Hindlimb muscle (tissue), 1 donor: ENCODE results near the gene BPIFA2. TPM values are rescaled to one million over a fixed set of nuclear protein-coding genes. Genes with fewer than 3 reads are reported as not detected.

Experiments used
- DNase-seq: peaks from one replicate; pipeline ENCODE4 v3.0.0-alpha.2; 2013
- polyA plus RNA-seq: library from polyadenylated mRNA; unstranded; fragments of 120-200 nt; gene quantifications from one replicate; pipeline ENCODE4 v1.2.1, GENCODE V29; 2013; ENCODE audit not compliant: insufficient read length

Gene BPIFA2
- polyA plus RNA-seq, 1 donor: not detected

DNA sequence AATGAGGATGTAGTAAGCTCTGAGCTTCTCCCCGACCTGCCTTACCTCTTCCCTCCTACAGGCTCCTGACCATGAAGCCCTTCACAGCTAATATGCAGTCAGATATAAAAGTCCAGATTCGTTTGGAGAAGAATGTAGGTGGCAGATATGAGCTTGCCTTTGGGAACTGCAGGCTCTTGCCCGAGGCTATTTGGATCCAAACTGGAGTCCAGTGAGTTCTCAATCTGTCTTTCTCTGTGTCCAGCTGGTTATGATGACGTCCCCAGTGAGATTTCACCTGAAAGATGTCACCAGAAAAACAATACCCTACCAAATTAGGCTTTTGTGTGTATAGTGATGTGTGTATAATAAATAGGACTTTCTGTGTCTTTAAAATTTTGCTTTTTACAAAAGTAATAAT lies 34.5 kb downstream of the BPIFA2 start:
- DNase-seq: no peak

GRCh38 chr20:33203444-33203843 lies 35.5 kb downstream of the BPIFA2 start:
- no peak for DNase-seq

DNA sequence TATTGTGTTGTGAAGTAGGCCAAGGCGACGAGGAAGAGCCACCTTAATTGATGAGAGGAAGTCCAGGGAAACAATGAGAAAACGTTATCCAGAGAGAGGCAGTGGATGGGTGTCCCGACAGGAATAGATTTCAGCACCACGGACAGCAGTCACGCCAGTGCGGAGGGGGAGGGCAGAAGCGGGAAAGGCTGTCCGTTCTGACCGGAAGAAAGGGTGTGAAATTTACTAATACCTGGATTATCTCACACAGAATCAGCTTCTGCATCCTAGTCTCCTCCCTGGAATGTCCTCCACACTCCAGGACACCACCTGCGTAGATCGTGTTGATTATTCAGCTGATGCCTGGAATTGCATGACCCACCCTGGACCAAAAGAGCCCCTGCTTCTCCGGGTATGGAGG lies 41.8 kb downstream of the BPIFA2 start:
- peak; percentile 79 for DNase-seq

GRCh38 chr20:33210371-33210770 lies 42.4 kb downstream of the BPIFA2 start:
- no peak for DNase-seq

DNA sequence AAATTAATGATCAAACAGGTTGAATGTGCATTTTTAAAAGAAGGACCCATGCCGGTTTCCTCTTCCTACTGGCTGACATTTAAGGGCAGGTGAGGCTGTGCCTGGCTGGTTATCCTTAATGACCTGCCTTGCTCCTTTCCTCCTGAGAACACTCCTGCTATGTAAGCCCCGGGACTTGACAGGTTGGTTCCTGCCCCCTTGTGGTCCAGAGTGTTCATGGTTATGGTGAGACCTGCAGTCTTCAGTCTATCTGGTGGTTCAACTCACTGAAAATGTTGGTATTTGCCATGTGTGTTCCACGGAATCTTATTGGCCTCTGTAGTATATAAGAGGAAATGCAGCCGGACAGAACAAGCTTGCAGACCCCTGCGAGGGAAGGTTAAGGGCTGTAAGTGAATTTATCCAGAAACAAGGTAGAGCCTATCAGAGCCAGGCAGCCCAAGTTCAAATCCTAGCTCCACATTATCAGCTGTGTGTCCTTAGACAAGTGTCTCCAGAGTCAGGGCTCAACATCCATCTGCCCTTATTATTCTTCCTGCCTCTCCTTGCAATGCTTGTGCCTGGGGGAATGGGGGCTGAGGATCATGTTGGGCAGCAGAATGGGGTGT lies 44.0 kb downstream of the BPIFA2 start:
- DNase-seq: no peak

GRCh38 chr20:33217052-33217451 lies 49.1 kb downstream of the BPIFA2 start, which contains the start of gene BPIFA3:
BPIFA3 (plus strand) TSS chr20:33217352; CDS start chr20:33217537, 185 bp downstream.
- DNase-seq: no peak

DNA sequence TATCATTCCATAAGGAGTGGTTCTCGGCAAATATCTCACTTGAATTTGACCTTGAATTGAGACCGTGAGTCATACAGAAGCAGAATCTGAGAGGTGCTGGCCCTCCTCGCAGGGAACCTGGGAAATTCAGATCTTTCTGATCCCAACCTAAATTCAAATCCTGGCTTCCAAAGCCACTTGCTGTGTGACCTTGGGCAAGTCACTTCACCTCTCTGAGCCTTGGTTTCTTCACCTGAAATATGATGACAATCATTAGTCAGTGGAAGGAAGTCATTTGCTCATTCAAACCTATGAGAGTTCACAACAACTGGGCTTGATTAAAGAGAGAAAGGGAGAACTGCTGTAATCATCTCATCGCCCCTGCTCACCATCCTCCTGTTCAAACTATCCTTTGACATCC lies 56.4 kb downstream of the BPIFA2 start:
- no peak for DNase-seq

DNA sequence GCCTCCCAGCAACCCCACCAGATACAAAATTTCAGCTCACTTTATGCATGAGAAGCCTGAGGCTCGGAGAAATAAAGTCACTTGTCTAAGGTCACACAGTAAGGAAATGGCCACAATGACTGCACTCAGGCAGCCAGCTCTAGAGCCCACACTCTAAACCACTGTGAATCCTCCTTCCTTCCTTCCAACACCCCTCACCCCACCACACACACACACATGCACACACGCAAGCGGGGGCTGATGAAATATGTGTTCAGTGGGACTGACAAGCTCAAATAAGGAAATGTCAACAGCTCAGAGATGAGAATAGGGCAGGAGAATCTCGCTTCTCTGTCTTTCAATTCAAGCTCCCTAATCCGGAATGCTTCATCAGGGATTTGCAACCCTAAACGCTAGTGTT lies 61.9 kb downstream of the BPIFA2 start:
- no peak for DNase-seq

Other genes starting within 250 kb of the BPIFA2 start
- gene SUN5, start 163.7 kb upstream of the BPIFA2 start, polyA plus RNA-seq: not detected
- not detected for gene BPIFB2, start 160.5 kb upstream of the BPIFA2 start, polyA plus RNA-seq
- gene BPIFB6, start 136.5 kb upstream of the BPIFA2 start, polyA plus RNA-seq: not detected
- not detected for gene BPIFB3, start 114.3 kb upstream of the BPIFA2 start, polyA plus RNA-seq
- 0.23 TPM for gene BPIFB4, start 88.5 kb upstream of the BPIFA2 start, polyA plus RNA-seq
- gene BPIFA3, start 49.2 kb downstream of the BPIFA2 start, polyA plus RNA-seq: not detected
- not detected for gene BPIFA1, start 67.8 kb downstream of the BPIFA2 start, polyA plus RNA-seq
- not detected for gene BPIFB1, start 115.1 kb downstream of the BPIFA2 start, polyA plus RNA-seq
- 24.6 TPM for gene CDK5RAP1, start 233.4 kb downstream of the BPIFA2 start, polyA plus RNA-seq